GM23248 (cell line): ENCODE measurements around the gene SCAMP4. TPM values are rescaled to one million over a fixed set of nuclear protein-coding genes. Genes with fewer than 3 reads are reported as not detected.

ENCODE experiments used
- DNase-seq: peaks from one replicate; pipeline ENCODE4 v3.0.0-alpha.2; 2015
- H2AFZ ChIP-seq: fragments of 200-600 bp; sonication (generic); 2 replicates; pipeline ENCODE4 v1.6.1; 2016; ENCODE audit warnings: antibody characterized with exemption
- H3F3A ChIP-seq: fragments of 200-600 bp; sonication (generic); 2 replicates; pipeline ENCODE4 v1.6.1; 2016; ENCODE audit warnings: mild to moderate bottlenecking, antibody characterized with exemption, mixed run types; ENCODE audit not compliant: insufficient read depth
- H3K27ac ChIP-seq: fragments of 200-600 bp; sonication (generic); 2 replicates; pipeline ENCODE4 v1.5.1; 2016; ENCODE audit warnings: mild to moderate bottlenecking
- H3K27me3 ChIP-seq: fragments of 200-600 bp; sonication (generic); replicated peaks from 2 replicates; pipeline ENCODE4 v1.6.1; 2016; ENCODE audit warnings: mild to moderate bottlenecking; ENCODE audit not compliant: insufficient read depth
- H3K36me3 ChIP-seq: fragments of 200-600 bp; sonication (generic); 2 replicates; pipeline ENCODE4 v1.6.1; 2016; ENCODE audit warnings: low read depth, mild to moderate bottlenecking
- H3K4me1 ChIP-seq: fragments of 200-600 bp; sonication (generic); 2 replicates; pipeline ENCODE4 v1.6.1; 2016; ENCODE audit warnings: mild to moderate bottlenecking; ENCODE audit not compliant: insufficient read depth
- H3K4me2 ChIP-seq: fragments of 200-600 bp; sonication (generic); one replicate; pipeline ENCODE4 v1.6.1; 2016; ENCODE audit warnings: mild to moderate bottlenecking; ENCODE audit not compliant: unreplicated experiment
- H3K4me3 ChIP-seq: fragments of 200-600 bp; sonication (generic); 2 replicates; pipeline ENCODE4 v1.5.1; 2016; ENCODE audit warnings: mild to moderate bottlenecking
- H3K79me2 ChIP-seq: fragments of 200-600 bp; sonication (generic); 2 replicates; pipeline ENCODE4 v1.6.1; 2016; ENCODE audit warnings: mild to moderate bottlenecking; ENCODE audit not compliant: insufficient read depth
- H3K9ac ChIP-seq: fragments of 200-600 bp; sonication (generic); 2 replicates; pipeline ENCODE4 v1.6.1; 2016; ENCODE audit warnings: mild to moderate bottlenecking
- H3K9me2 ChIP-seq: fragments of 200-600 bp; sonication (generic); 2 replicates; pipeline ENCODE4 v1.6.1; 2016; ENCODE audit warnings: mixed run types, mild to moderate bottlenecking, moderate library complexity; ENCODE audit not compliant: insufficient read depth
- H3K9me3 ChIP-seq: fragments of 200-600 bp; sonication (generic); one replicate; pipeline ENCODE4 v1.6.1; 2017; ENCODE audit warnings: low read depth
- H4K20me1 ChIP-seq: fragments of 200-600 bp; sonication (generic); 2 replicates; pipeline ENCODE4 v1.6.0; 2016; ENCODE audit not compliant: insufficient read depth
- EZH2 ChIP-seq: fragments of 200-600 bp; sonication (generic); IDR thresholded peaks from 2 replicates; pipeline ENCODE4 v1.6.1; 2018; ENCODE audit warnings: antibody characterized with exemption, mild to moderate bottlenecking; ENCODE audit not compliant: insufficient read depth, poor library complexity, severe bottlenecking
- EZH2phosphoT487 ChIP-seq: fragments of 200-600 bp; sonication (generic); IDR thresholded peaks from 2 replicates; pipeline ENCODE4 v1.6.1; 2018; ENCODE audit warnings: antibody characterized with exemption, moderate library complexity, mild to moderate bottlenecking, low read depth; ENCODE audit not compliant: insufficient read depth
- WGBS, 2 experiments: methylation state at CpG; one replicate each; pipeline ENCODE4 v1.1.6; 2015 to 2017; ENCODE audit warnings: low lambda C conversion rate in 2 of 2, low coverage in 1 of 2; ENCODE audit errors: missing lambda C conversion rate in 2 of 2; 5-methylcytosine and 5-hydroxymethylcytosine counted together
- in situ Hi-C: fragments of 300-500 bp; cut with MboI; formaldehyde crosslinking; loops from 2 replicates; pipeline ENCODE4 v1.15.0; 2020
- polyA plus RNA-seq: library from polyadenylated mRNA; unstranded; fragments of >200 nt; fragmentation: Nextera tagmentation; extraction: Ambion mirVana; gene quantifications from 2 replicates; pipeline ENCODE4 v1.2.1, GENCODE V29; 2016
- total RNA-seq: library from RNA; depleted of rRNA; stranded (reverse); fragments of >200 nt; shearing (Covaris generic); gene quantifications from 2 replicates; pipeline ENCODE4 v1.2.3, GENCODE V29; 2014

Gene SCAMP4
- total and polyA plus RNA-seq, 2 experiments from 2014 or later: 73.9 to 110 TPM

GRCh38 chr19:1911098-1911497 lies 5.9 kb downstream of the SCAMP4 start:
- in situ Hi-C loops: no loop called here

GRCh38 chr19:1911995-1912394 lies 6.8 kb downstream of the SCAMP4 start:
- no peak overlapping the region for H3K4me2 ChIP-seq
- no peaks in the 10 kb centered on the region for H4K20me1 ChIP-seq
- no peaks in the 10 kb centered on the region for H3K36me3 ChIP-seq
- TF ChIP-seq EZH2phosphoT487 (no peak), EZH2 (no peak)
- H2AFZ ChIP-seq: no peak overlapping the region
- in situ Hi-C loops: no loop called here
- peaks cover 6% of the 10 kb centered on the region; the same call in 1 of the 2 replicates for H3K4me1 ChIP-seq
- no peaks in the 10 kb centered on the region for H3K9me3 ChIP-seq
- peaks cover 72% of the 10 kb centered on the region for H3K79me2 ChIP-seq
- no peak for DNase-seq
- H3K27me3 ChIP-seq: no peaks in the 10 kb centered on the region
- H3K4me3 ChIP-seq: no peak overlapping the region
- H3K27ac ChIP-seq: no peak overlapping the region
- H3K9ac ChIP-seq: no peak overlapping the region
- H3F3A ChIP-seq: no peaks in the 10 kb centered on the region
- no peaks in the 10 kb centered on the region for H3K9me2 ChIP-seq
- 87 to 88% methylated on average over 31 to 35 of the region's 37 CpGs for WGBS, 2 experiments

More at GRCh38 chr19:1911098-1911497, 5.9 kb downstream of the SCAMP4 start:
- no peak overlapping the region for H3K9ac ChIP-seq
- WGBS, 2 experiments: 90% methylated on average over 13 of the region's 13 CpGs
- H3K79me2 ChIP-seq: peaks cover 81% of the 10 kb centered on the region
- no peak overlapping the region for H3K27ac ChIP-seq
- no peaks in the 10 kb centered on the region for H3K27me3 ChIP-seq
- no peak for DNase-seq
- no peaks in the 10 kb centered on the region for H4K20me1 ChIP-seq
- no peaks in the 10 kb centered on the region for H3K9me3 ChIP-seq
- H2AFZ ChIP-seq: no peak overlapping the region
- no peak overlapping the region for H3K4me2 ChIP-seq
- H3K9me2 ChIP-seq: no peaks in the 10 kb centered on the region
- no peaks in the 10 kb centered on the region for H3K36me3 ChIP-seq
- no peak overlapping the region for H3K4me3 ChIP-seq
- no peaks in the 10 kb centered on the region for H3F3A ChIP-seq
- TF ChIP-seq EZH2phosphoT487 (no peak), EZH2 (no peak)
- peaks cover 6% of the 10 kb centered on the region; the same call in 1 of the 2 replicates for H3K4me1 ChIP-seq

GRCh38 chr19:1912760-1913505 lies 7.7 kb downstream of the SCAMP4 start:
- Histone ChIP-seq H3K27ac (no peak overlapping the region), H3K4me2 (no peak overlapping the region), H3K27me3 (no peaks in the 10 kb centered on the region), H3K4me3 (no peak overlapping the region), H3K4me1 (peaks cover 6% of the 10 kb centered on the region; the same call in 1 of the 2 replicates), H3K9me2 (no peaks in the 10 kb centered on the region), H3K9me3 (no peaks in the 10 kb centered on the region), H3K9ac (no peak overlapping the region), H3F3A (no peaks in the 10 kb centered on the region), H2AFZ (no peak overlapping the region), H4K20me1 (no peaks in the 10 kb centered on the region), H3K36me3 (no peaks in the 10 kb centered on the region), H3K79me2 (peaks cover 63% of the 10 kb centered on the region)
- in situ Hi-C loops: no loop called here
- TF ChIP-seq EZH2phosphoT487: no peak
- TF ChIP-seq EZH2: no peak
- no peak for DNase-seq
- 96 to 98% methylated on average over 55 to 77 of the region's 77 CpGs for WGBS, 2 experiments

- no peaks in the 10 kb centered on the region for H3K9me2 ChIP-seq
- TF ChIP-seq EZH2 (no peak), EZH2phosphoT487 (no peak)
- H2AFZ ChIP-seq: no peak overlapping the region
- H3K4me2 ChIP-seq: no peak overlapping the region
- no peak overlapping the region for H3K27ac ChIP-seq
- H4K20me1 ChIP-seq: no peaks in the 10 kb centered on the region
- DNase-seq: no peak
- H3F3A ChIP-seq: no peaks in the 10 kb centered on the region
- WGBS, 2 experiments: 86 to 90% methylated on average over 14 to 23 of the region's 23 CpGs
- H3K36me3 ChIP-seq: no peaks in the 10 kb centered on the region
- H3K27me3 ChIP-seq: no peaks in the 10 kb centered on the region
- H3K79me2 ChIP-seq: peaks cover 52% of the 10 kb centered on the region
- in situ Hi-C loops: no loop called here
- no peak overlapping the region for H3K4me3 ChIP-seq
- peaks cover 6% of the 10 kb centered on the region; the same call in 1 of the 2 replicates for H3K4me1 ChIP-seq
- H3K9me3 ChIP-seq: no peaks in the 10 kb centered on the region
- H3K9ac ChIP-seq: no peak overlapping the region
These were observed 8.8 kb downstream of the SCAMP4 start for GRCh38 chr19:1913781-1914577.
